ENCODE results near the gene CDK12. TPM values are rescaled to one million over a fixed set of nuclear protein-coding genes. Genes with fewer than 3 reads are reported as not detected.

The CDK12 gene
- total RNA-seq, result 16.2 and 21.1 TPM in 2 replicates

DNA sequence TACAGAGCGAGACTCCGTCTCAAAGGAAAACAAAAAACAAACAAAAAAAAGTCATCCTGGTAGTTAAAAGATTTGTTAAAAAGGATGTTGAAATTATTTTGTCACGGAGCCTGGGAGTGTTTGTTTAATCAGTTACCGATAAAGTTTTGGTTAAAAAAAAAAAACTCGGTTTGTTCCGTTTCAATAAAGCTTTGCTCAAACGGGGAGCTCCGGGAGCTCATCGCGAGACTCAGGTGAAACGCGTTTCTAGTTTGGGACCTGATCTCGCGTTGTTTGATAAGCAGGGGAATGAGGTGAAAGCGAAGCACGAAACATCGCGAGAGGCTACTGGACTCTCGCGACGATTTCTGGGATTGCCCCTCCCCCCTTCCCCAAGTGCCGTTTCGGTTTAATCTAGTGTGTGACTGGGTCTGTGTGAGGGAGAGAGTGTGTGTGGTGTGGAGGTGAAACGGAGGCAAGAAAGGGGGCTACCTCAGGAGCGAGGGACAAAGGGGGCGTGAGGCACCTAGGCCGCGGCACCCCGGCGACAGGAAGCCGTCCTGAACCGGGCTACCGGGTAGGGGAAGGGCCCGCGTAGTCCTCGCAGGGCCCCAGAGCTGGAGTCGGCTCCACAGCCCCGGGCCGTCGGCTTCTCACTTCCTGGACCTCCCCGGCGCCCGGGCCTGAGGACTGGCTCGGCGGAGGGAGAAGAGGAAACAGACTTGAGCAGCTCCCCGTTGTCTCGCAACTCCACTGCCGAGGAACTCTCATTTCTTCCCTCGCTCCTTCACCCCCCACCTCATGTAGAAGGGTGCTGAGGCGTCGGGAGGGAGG lies at the start of gene CDK12:
TSS of gene CDK12 (plus strand) at position 374 of the 813 bp plus-strand sequence. CDS start 586 bp downstream, outside the sequence.

DNA sequence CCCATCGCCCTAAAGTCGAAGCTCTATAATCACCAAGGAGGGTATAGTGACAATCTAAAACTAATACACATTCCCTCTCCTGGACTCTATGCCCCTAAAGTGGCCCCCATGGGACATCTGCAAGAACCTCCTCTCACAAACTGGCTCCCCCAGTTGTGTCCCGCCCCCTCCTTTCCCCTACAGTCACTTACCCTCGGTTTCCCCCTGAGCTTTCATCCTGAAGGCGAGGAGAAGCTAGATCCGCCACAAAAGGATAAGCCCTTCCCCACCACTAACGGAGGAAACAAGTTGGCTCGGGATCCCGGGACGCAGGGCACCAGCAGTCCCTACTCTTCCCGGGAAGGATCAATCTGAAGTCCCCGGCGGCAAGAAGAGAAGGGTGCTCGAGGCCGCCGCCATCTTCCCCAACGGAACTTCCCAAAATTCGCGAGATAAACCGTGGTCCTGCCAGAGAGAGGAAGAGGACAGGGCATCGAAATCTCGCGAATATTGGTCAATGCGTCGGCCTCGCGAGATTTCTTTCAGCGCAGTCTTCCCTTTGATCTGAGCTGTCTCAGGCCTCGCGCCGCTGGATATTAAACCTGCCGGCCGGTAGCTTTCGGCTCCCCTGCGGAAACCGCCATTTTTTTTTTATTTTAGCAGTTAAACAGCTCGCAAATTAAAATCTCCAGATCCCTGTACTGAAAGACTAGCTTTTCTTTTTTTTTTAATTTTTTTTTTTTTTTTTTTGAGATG lies 10.3 kb upstream of the CDK12 start, which contains the start of gene MED1:
TSS of gene MED1 (minus strand) at position 417 of the 735 bp plus-strand sequence. CDS start at position 216, 201 bp downstream.

Other genes starting within 250 kb of the CDK12 start
- gene STAC2, start 235.5 kb upstream of the CDK12 start, total RNA-seq, result not detected in 2 replicates
- gene FBXL20, start 59.9 kb upstream of the CDK12 start, total RNA-seq, result 7.8 and 12.8 TPM in 2 replicates
- gene MED1, start 10.2 kb upstream of the CDK12 start, total RNA-seq, result 16.6 and 18.8 TPM in 2 replicates
- not detected in 2 replicates for gene NEUROD2, start 146.4 kb downstream of the CDK12 start, total RNA-seq
- gene PPP1R1B, start 165.5 kb downstream of the CDK12 start, total RNA-seq, result not detected in 2 replicates
- 16.7 and 19.8 TPM in 2 replicates for gene STARD3, start 175.7 kb downstream of the CDK12 start, total RNA-seq
- under 0.01 and 0.15 TPM in 2 replicates for gene TCAP, start 203.9 kb downstream of the CDK12 start, total RNA-seq
- not detected in 2 replicates for gene PNMT, start 207.0 kb downstream of the CDK12 start, total RNA-seq
- 1.9 and 5.6 TPM in 2 replicates for gene PGAP3, start 226.6 kb downstream of the CDK12 start, total RNA-seq
- 15.3 TPM in 2 replicates for gene ERBB2, start 238.6 kb downstream of the CDK12 start, total RNA-seq